DMS114 treated with DMSO at 0.1 percent for 48 hours (cell line): Measurements from ENCODE around the gene TFEB.

Source experiments
- DNase-seq: peaks from one replicate; lab custom pipeline; 2025; ENCODE audit not compliant: unreplicated experiment; lab: John Stamatoyannopoulos, UW

Gene TFEB

GRCh38 chr6:41641352-41641925, 94.0 kb downstream of the TFEB start:
- DNase-seq = no peak

GRCh38 chr6:41640426-41640825, 95.0 kb downstream of the TFEB start:
- no peak for DNase-seq

GRCh38 chr6:41639809-41640371, 95.5 kb downstream of the TFEB start:
- DNase-seq = no peak

- DNase-seq = no peak
Observed at GRCh38 chr6:41638935-41639808, 96.2 kb downstream of the TFEB start.

GRCh38 chr6:41638002-41638934, 97.1 kb downstream of the TFEB start, which contains the start of gene MDFI:
Gene MDFI, plus strand, starts transcription at chr6:41638468. Its CDS starts 282 bp downstream, at chr6:41638750.
- no peak for DNase-seq

- no peak for DNase-seq
Observed at GRCh38 chr6:41637194-41638001, 98.0 kb downstream of the TFEB start.

GRCh38 chr6:41636833-41637193, 98.6 kb downstream of the TFEB start:
- no peak for DNase-seq

GRCh38 chr6:41635365-41635764, 100.0 kb downstream of the TFEB start:
- no peak for DNase-seq

GRCh38 chr6:41634657-41635056, 100.8 kb downstream of the TFEB start:
- DNase-seq = no peak
